IMR-90 (cell line): ENCODE results near the gene MAPRE3.

Source experiments
- BHLHE40 ChIP-seq: fragments of 150-350 bp; IDR thresholded peaks from 2 replicates; pipeline ENCODE4 v1.6.1; 2016; ENCODE audit warnings: mild to moderate bottlenecking, low read depth, low read length
- CTCF ChIP-seq: conservative IDR thresholded peaks from 2 replicates; pipeline ENCODE4 v1.5.1; 2012; ENCODE audit warnings: mild to moderate bottlenecking, low read depth, low read length, improper control_type of control experiment
- ELK1 ChIP-seq: fragments of 150-350 bp; IDR thresholded peaks from 2 replicates; pipeline ENCODE4 v1.6.1; 2016; ENCODE audit warnings: low read depth, mild to moderate bottlenecking, low read length, moderate library complexity, borderline replicate concordance
- MAFK ChIP-seq: IDR thresholded peaks from 2 replicates; pipeline ENCODE4 v1.6.1; 2012; ENCODE audit warnings: low read depth, low read length, improper control_type of control experiment
- MAZ ChIP-seq: IDR thresholded peaks from 2 replicates; pipeline ENCODE4 v1.6.1; 2012; ENCODE audit warnings: low read depth, mild to moderate bottlenecking, low read length, improper control_type of control experiment, moderate library complexity, borderline replicate concordance
- MXI1 ChIP-seq: IDR thresholded peaks from 2 replicates; pipeline ENCODE4 v1.6.1; 2012; ENCODE audit warnings: low read depth, mild to moderate bottlenecking, low read length, moderate library complexity, borderline replicate concordance
- NFE2L2 ChIP-seq: fragments of 150-350 bp; IDR thresholded peaks from 2 replicates; pipeline ENCODE4 v1.6.1; 2016; ENCODE audit warnings: low read depth, mild to moderate bottlenecking, low read length
- POLR2A ChIP-seq: IDR thresholded peaks from 2 replicates; pipeline ENCODE4 v1.6.1; 2012; ENCODE audit warnings: mild to moderate bottlenecking, low read depth, low read length
- RAD21 ChIP-seq: IDR thresholded peaks from 2 replicates; pipeline ENCODE4 v1.6.1; 2012; ENCODE audit warnings: low read length, improper control_type of control experiment
- RFX5 ChIP-seq: IDR thresholded peaks from 2 replicates; pipeline ENCODE4 v1.8.0; 2012; ENCODE audit warnings: low read depth, mild to moderate bottlenecking, low read length, moderate library complexity
- USF2 ChIP-seq: fragments of 150-350 bp; IDR thresholded peaks from 2 replicates; pipeline ENCODE4 v1.6.1; 2017; ENCODE audit warnings: mild to moderate bottlenecking, antibody characterized with exemption, low read length, low read depth

- TF ChIP-seq CTCF (no peak), POLR2A (no peak), USF2 (no peak), NFE2L2 (no peak), BHLHE40 (no peak), MXI1 (no peak), MAZ (no peak), RFX5 (no peak), MAFK (no peak), ELK1 (no peak), RAD21 (no peak)
Observed at GRCh38 chr2:27006602-27007415, 36.4 kb downstream of the MAPRE3 start.
